ENCODE results near the gene CT47C1. TPM values are rescaled to one million over a fixed set of nuclear protein-coding genes. Genes with fewer than 3 reads are reported as not detected.

Gene CT47C1
- total RNA-seq, 1 experiment from 2014 or later = not detected

DNA sequence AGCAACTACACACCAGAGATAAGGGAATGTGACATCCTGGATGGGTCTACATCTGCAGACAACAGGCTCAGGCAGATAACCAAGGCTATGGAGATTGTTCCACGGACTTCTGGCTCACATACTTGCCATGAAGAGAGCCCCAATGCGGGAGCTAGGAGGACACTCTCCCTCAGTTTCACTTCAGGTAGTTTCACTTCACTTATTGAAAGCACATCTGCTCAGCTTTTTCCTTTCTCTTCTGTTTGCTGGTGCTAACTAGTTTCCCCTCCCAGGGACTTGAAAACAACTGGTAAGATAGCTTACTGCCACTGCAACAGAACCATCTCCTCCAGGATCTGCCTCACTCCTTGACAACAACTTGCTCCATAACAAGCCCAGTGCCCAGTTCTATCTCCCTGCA is 1.4 kb upstream of the CT47C1 start:
- Histone ChIP-seq H3K14ac (ENCODE audit: insufficient read depth, low read length) (no peak overlapping the region), H3K23me2 (ENCODE audit: insufficient read length, low read depth, low read length, poor library complexity, severe bottlenecking) (no peaks in the 10 kb centered on the region), H3K9me3 (ENCODE audit: control insufficient read depth, low read depth, low read length) (peaks cover 29% of the 10 kb centered on the region), H3K23ac (ENCODE audit: insufficient read length, low read depth, low read length) (no peak overlapping the region), H3K4ac (ENCODE audit: low read depth, low read length) (no peak overlapping the region), H3K4me1 (ENCODE audit: insufficient read depth, low read length) (no peaks in the 10 kb centered on the region), H4K5ac (ENCODE audit: insufficient read length, low read depth, low read length) (no peak overlapping the region), H2BK5ac (ENCODE audit: insufficient read length, low read length) (no peak overlapping the region), H4K91ac (ENCODE audit: insufficient read length, low read depth, low read length) (no peak overlapping the region), H2AK5ac (ENCODE audit: insufficient read length, low read length) (no peak overlapping the region), H2BK15ac (ENCODE audit: low read depth, low read length) (no peak overlapping the region), H3K79me1 (ENCODE audit: insufficient read depth, low read depth, low read length, poor library complexity, severe bottlenecking) (no peaks in the 10 kb centered on the region), H3T11ph (ENCODE audit: low read length) (no peak overlapping the region), H2AFZ (ENCODE audit: low read length) (no peak overlapping the region), H3K4me2 (ENCODE audit: insufficient read depth, insufficient read length, low read length) (no peak overlapping the region), H3K9ac (ENCODE audit: extremely low read depth, insufficient read length, low read length) (no peak overlapping the region), H4K8ac (replicated peaks; ENCODE audit: insufficient read length, low read depth, low read length) (no peak overlapping the region), H3K18ac (ENCODE audit: insufficient read length, low read depth, low read length) (no peak overlapping the region), H3K56ac (ENCODE audit: insufficient read length, low read depth, low read length) (no peak overlapping the region), H3K27me3 (ENCODE audit: insufficient read depth, low read length) (no peaks in the 10 kb centered on the region), H4K20me1 (ENCODE audit: control insufficient read depth, insufficient read depth, insufficient read length) (no peaks in the 10 kb centered on the region), H2BK120ac (ENCODE audit: low read depth, low read length, poor library complexity, severe bottlenecking) (no peak overlapping the region), H3K27ac (ENCODE audit: insufficient read length, low read depth, low read length) (no peak overlapping the region), H3K79me2 (ENCODE audit: insufficient read depth, low read length) (no peaks in the 10 kb centered on the region), H2BK12ac (ENCODE audit: insufficient read length, low read depth, low read length) (no peak overlapping the region), H2BK20ac (ENCODE audit: low read depth, low read length, poor library complexity, severe bottlenecking) (no peak overlapping the region)
- H3K27me3 Mint-ChIP-seq (ENCODE audit: low read depth) = peaks cover 4% of the 10 kb centered on the region; the same call in 1 of the 2 replicates
- TF ChIP-seq, protein P1, sequence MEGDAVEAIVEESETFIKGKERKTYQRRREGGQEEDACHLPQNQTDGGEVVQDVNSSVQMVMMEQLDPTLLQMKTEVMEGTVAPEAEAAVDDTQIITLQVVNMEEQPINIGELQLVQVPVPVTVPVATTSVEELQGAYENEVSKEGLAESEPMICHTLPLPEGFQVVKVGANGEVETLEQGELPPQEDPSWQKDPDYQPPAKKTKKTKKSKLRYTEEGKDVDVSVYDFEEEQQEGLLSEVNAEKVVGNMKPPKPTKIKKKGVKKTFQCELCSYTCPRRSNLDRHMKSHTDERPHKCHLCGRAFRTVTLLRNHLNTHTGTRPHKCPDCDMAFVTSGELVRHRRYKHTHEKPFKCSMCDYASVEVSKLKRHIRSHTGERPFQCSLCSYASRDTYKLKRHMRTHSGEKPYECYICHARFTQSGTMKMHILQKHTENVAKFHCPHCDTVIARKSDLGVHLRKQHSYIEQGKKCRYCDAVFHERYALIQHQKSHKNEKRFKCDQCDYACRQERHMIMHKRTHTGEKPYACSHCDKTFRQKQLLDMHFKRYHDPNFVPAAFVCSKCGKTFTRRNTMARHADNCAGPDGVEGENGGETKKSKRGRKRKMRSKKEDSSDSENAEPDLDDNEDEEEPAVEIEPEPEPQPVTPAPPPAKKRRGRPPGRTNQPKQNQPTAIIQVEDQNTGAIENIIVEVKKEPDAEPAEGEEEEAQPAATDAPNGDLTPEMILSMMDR (conservative IDR thresholded peaks at IDR 0.05) = no peak
- no peak overlapping the region for H3K27ac Mint-ChIP-seq
- H3K36me3 Mint-ChIP-seq (ENCODE audit: insufficient read depth in 1 of 3, low read depth in 3 of 3) = peaks cover 0 to 4% (median 0%) of the 10 kb centered on the region in 3 experiments; a peak in 1 of 7 replicates
- no peak for DNase-seq
- no peaks in the 10 kb centered on the region for H3K4me1 Mint-ChIP-seq
- no CpG with 5 or more reads among the region's 2 CpGs for WGBS (ENCODE audit: extremely low coverage, insufficient read length, low lambda C conversion rate)
- peaks cover 27 to 33% of the 10 kb centered on the region in 2 experiments for H3K9me3 Mint-ChIP-seq
- no peak overlapping the region for H3K4me3 Mint-ChIP-seq
